Pancreas (tissue), 10 donors: ENCODE results near the gene TRIOBP. TPM values are rescaled to one million over a fixed set of nuclear protein-coding genes. Genes with fewer than 3 reads are reported as not detected.

Source experiments
- ATAC-seq, 4 donors: fragments of 200-7000 bp; cut with Tn5 transposase; one replicate each; pipeline versions ENCODE4 v1.8.0 to v1.9.1; 2020; ENCODE audit warnings: mild to moderate bottlenecking in 4 of 4, moderate library complexity in 4 of 4
- DNase-seq, 6 donors: peaks; one replicate each; pipeline ENCODE4 v3.0.0-alpha.2; 2020
- FAIRE-seq: peaks from 2 replicates; lab custom pipeline; 2012; peaks lifted over from hg19 to GRCh38; lab: Jason Lieb, UNC
- H3K27ac ChIP-seq, 4 donors: fragments of 200-600 bp; sonication (generic); 1 replicate in 3 of 4; 2 replicates in 1 of 4; pipeline versions ENCODE4 v1.5.0 to v1.8.0; 2020
- H3K27me3 ChIP-seq, 4 donors: fragments of 200-600 bp; one replicate each; pipeline ENCODE4 v1.8.0; 2021
- H3K36me3 ChIP-seq, 3 donors: fragments of 200-600 bp; sonication (generic) in 1 of 3; one replicate each; pipeline versions ENCODE4 v1.5.0 to v1.8.0; 2020 to 2021
- H3K4me1 ChIP-seq, 3 donors: fragments of 200-600 bp; one replicate each; pipeline ENCODE4 v1.8.0; 2021
- H3K4me3 ChIP-seq, 4 donors: fragments of 200-600 bp; sonication (generic) in 2 of 4; one replicate each; pipeline versions ENCODE4 v1.5.0 to v1.8.0; 2020 to 2021
- H3K9me3 ChIP-seq, 4 donors: fragments of 200-600 bp; one replicate each; pipeline ENCODE4 v1.8.0; 2021
- CTCF ChIP-seq, 4 donors: fragments of 200-600 bp; sonication (generic) in 3 of 4; IDR thresholded peaks; one replicate each; pipeline versions ENCODE4 v1.5.0 to v1.8.0; 2021; ENCODE audit warnings: antibody characterized with exemption in 4 of 4
- WGBS, 2 donors: extraction: QIAGEN DNeasy Blood & Tissue Kit; methylation state at CpG; one replicate each; pipeline ENCODE4 v1.1.7; 2013; 5-methylcytosine and 5-hydroxymethylcytosine counted together
- intact Hi-C, 3 donors: fragments of 100-400 bp; cut with DNase I; formaldehyde crosslinking; loops; one replicate each; pipeline versions ENCODE4 v1.11.1 to v1.14.2; 2022
- polyA plus RNA-seq, 2 donors: library from polyadenylated mRNA; stranded (reverse); fragments of 200-250 nt; gene quantifications; one replicate each; pipeline ENCODE4 v1.2.3, GENCODE V29; 2013
- total RNA-seq, 6 donors: library from RNA; stranded (reverse); fragmentation: NEBNext Ultra II Directional in 4 of 6; extraction: Animal tissue kit (Norgen Biotek cat#: 25700) in 4 of 6; gene quantifications; one replicate each; pipeline versions ENCODE4 v1.2.1 to v1.2.4, GENCODE V29; 2021 to 2023
- donor health status: healthy with polysubstance abuse.
- donor health status: DM: no; HTN: no; CAD: no; lungs with moderate emphysema.
- donor health status: DM: no; HTN: no; CAD: no.
- donor health status: control.
- donor health status: control.
- donor health status: Bipolar disorder and iron deficiency.
- donor health status: DM: yes; HTN: yes; CAD: no.
- donor health status: DM: no; HTN: no; CAD: no.
- donor health status: DM: no; HTN: no; CAD: no.
- donor health status: DM: yes; HTN: yes; CAD: no.

TRIOBP gene
- total and polyA plus RNA-seq, 8 donors: 17.4 to 36.6 (median 24.1) TPM

- no peak overlapping the region for H3K4me3 ChIP-seq
- no peaks in the 10 kb centered on the region for H3K27me3 ChIP-seq
- no peak overlapping the region for H3K27ac ChIP-seq
- FAIRE-seq: no peak
- no peak for ATAC-seq
- peaks cover 0 to 13% (median 4%) of the 10 kb centered on the region in 3 donors for H3K36me3 ChIP-seq
- no peaks in the 10 kb centered on the region for H3K9me3 ChIP-seq
- WGBS, 2 donors: 83 to 90% methylated on average over 3 of the region's 3 CpGs
- peaks cover 0 to 7% (median 4%) of the 10 kb centered on the region in 3 donors for H3K4me1 ChIP-seq
- no peak for TF ChIP-seq CTCF (IDR thresholded peaks at IDR 0.05)
- intact Hi-C loops: no loop called here
- no peak for DNase-seq
Observed at GRCh38 chr22:37774728-37775127, 77.9 kb downstream of the TRIOBP start.

GRCh38 chr22:37775785-37776638, 79.2 kb downstream of the TRIOBP start:
- 93 to 94% methylated on average over 17 of the region's 17 CpGs for WGBS, 2 donors
- FAIRE-seq: no peak
- H3K27ac ChIP-seq: peak overlapping the region in 1 of 4 donors; percentile 59
- H3K36me3 ChIP-seq: peaks cover 0 to 13% (median 4%) of the 10 kb centered on the region in 3 donors
- H3K4me1 ChIP-seq: peaks cover 0 to 7% (median 4%) of the 10 kb centered on the region in 3 donors
- no peaks in the 10 kb centered on the region for H3K9me3 ChIP-seq
- TF ChIP-seq CTCF (IDR thresholded peaks at IDR 0.05): no peak
- no peak for ATAC-seq
- no peak overlapping the region for H3K4me3 ChIP-seq
- DNase-seq: no peak
- intact Hi-C loops: no loop called here
- H3K27me3 ChIP-seq: no peaks in the 10 kb centered on the region

GRCh38 chr22:37776639-37777005, 79.8 kb downstream of the TRIOBP start:
- Histone ChIP-seq H3K4me1 (peaks cover 0 to 7% (median 4%) of the 10 kb centered on the region in 3 donors), H3K9me3 (no peaks in the 10 kb centered on the region), H3K36me3 (peaks cover 0 to 13% (median 4%) of the 10 kb centered on the region in 3 donors), H3K27ac (peak overlapping the region in 3 of 4 donors; percentile 42 to 59 (median 59)), H3K27me3 (no peaks in the 10 kb centered on the region), H3K4me3 (no peak overlapping the region)
- no peak for FAIRE-seq
- no peak for TF ChIP-seq CTCF (IDR thresholded peaks at IDR 0.05)
- DNase-seq: no peak
- no peak for ATAC-seq
- WGBS, 2 donors: 79 to 82% methylated on average over 10 of the region's 10 CpGs
- intact Hi-C loops: no loop called here

GRCh38 chr22:37777122-37777687, 80.4 kb downstream of the TRIOBP start:
- intact Hi-C loops: no loop called here
- Histone ChIP-seq H3K27ac (peak overlapping the region; percentile 35 to 59 (median 50)), H3K36me3 (peaks cover 0 to 7% (median 4%) of the 10 kb centered on the region in 3 donors), H3K4me3 (no peak overlapping the region), H3K27me3 (no peaks in the 10 kb centered on the region), H3K4me1 (peaks cover 0 to 7% (median 4%) of the 10 kb centered on the region in 3 donors), H3K9me3 (no peaks in the 10 kb centered on the region)
- no peak for FAIRE-seq
- DNase-seq: peak; percentile 77 to 89 (median 86)
- WGBS, 2 donors: 22 to 25% methylated on average over 11 of the region's 11 CpGs
- TF ChIP-seq CTCF (IDR thresholded peaks at IDR 0.05): no peak
- peak; percentile 92 to 95 (median 93) for ATAC-seq
